ENCODE results near the gene YAP1.

Gene YAP1

DNA sequence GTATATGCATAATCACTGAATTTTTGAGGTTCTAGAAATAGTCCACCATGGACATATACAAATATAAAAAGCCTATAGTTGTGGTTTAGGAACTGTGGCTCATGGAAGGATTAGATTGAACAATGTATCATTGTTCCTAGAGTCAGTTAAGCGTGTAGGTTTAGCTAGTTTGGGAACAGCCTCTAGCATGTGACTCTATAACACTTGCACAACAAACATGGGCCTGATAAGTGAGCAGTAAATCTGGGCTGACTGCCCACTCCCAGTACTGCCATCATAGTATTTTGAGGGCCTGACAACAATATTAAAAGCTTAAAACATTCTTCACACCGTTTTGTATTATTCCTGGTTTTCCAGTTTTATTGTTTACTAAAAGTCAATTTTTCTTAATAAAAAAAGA, 47.0 kb downstream of the YAP1 start:
- Histone ChIP-seq H3K4me3 (ENCODE audit: low read length) (no peak overlapping the region), H3K4me1 (ENCODE audit: low read length) (no peaks in the 10 kb centered on the region), H3K27me3 (replicated peaks; ENCODE audit: insufficient read depth, low read length) (no peaks in the 10 kb centered on the region), H3K9ac (ENCODE audit: low read length) (no peak overlapping the region), H3K79me2 (ENCODE audit: low read length) (no peaks in the 10 kb centered on the region), H2AFZ (ENCODE audit: low read length) (no peak overlapping the region), H3K9me2 (replicated peaks; ENCODE audit: insufficient read depth, low read length) (no peaks in the 10 kb centered on the region), H3K9me3 (replicated peaks; ENCODE audit: insufficient read depth, low read length) (no peaks in the 10 kb centered on the region), H3K36me3 (replicated peaks; ENCODE audit: insufficient read depth, low read length) (no peaks in the 10 kb centered on the region), H3F3A (ENCODE audit: insufficient read depth, low read length) (no peaks in the 10 kb centered on the region), H3K27ac (ENCODE audit: low read length) (no peak overlapping the region), H3K4me2 (ENCODE audit: low read depth, low read length) (no peak overlapping the region), H4K20me1 (ENCODE audit: insufficient read depth, low read length) (no peaks in the 10 kb centered on the region)
- no peak for DNase-seq
- no peak for TF ChIP-seq EZH2 (optimal IDR thresholded peaks at IDR 0.05; ENCODE audit: low read depth, low read length)

DNA sequence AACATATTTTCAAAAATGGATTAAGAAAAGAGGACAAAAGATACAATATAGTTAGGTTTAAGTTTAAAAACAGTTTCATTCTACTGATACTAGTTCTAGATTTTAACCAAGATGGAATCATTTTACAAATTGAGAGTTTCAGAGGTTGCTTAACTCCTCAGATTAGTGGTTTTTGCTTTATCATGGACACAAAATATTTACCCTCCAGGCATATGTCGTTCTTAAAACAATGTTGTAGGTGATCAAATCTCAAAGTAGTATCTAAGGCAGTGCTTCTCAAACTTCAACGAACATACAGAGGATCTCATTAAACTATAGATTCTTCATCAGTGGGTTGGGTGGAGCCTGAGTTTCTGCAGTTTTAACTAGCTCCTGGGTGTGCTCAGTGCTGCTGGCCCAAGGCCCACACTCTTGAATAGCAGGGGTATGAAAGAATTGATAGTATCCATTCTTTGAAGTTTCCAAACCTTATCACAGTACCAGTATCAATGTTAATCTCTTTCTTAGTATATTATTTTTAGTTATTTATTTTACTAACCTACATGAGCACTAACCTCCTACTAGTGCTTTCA, 48.0 kb downstream of the YAP1 start:
- no peak for TF ChIP-seq EZH2 (optimal IDR thresholded peaks at IDR 0.05; ENCODE audit: low read depth, low read length)
- TF ChIP-seq EZH2phosphoT487 (IDR thresholded peaks at IDR 0.05; ENCODE audit: low read length) = no peak
- TF ChIP-seq, protein P1, sequence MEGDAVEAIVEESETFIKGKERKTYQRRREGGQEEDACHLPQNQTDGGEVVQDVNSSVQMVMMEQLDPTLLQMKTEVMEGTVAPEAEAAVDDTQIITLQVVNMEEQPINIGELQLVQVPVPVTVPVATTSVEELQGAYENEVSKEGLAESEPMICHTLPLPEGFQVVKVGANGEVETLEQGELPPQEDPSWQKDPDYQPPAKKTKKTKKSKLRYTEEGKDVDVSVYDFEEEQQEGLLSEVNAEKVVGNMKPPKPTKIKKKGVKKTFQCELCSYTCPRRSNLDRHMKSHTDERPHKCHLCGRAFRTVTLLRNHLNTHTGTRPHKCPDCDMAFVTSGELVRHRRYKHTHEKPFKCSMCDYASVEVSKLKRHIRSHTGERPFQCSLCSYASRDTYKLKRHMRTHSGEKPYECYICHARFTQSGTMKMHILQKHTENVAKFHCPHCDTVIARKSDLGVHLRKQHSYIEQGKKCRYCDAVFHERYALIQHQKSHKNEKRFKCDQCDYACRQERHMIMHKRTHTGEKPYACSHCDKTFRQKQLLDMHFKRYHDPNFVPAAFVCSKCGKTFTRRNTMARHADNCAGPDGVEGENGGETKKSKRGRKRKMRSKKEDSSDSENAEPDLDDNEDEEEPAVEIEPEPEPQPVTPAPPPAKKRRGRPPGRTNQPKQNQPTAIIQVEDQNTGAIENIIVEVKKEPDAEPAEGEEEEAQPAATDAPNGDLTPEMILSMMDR (IDR thresholded peaks at IDR 0.05; ENCODE audit: low read length) = no peak
- no peak overlapping the region for H3K27ac ChIP-seq (ENCODE audit: low read length)
- no peak overlapping the region for H3K4me2 ChIP-seq (ENCODE audit: low read depth, low read length)
- H3K27me3 ChIP-seq (replicated peaks; ENCODE audit: insufficient read depth, low read length) = no peaks in the 10 kb centered on the region
- no peak for DNase-seq
- H3K36me3 ChIP-seq (replicated peaks; ENCODE audit: insufficient read depth, low read length) = no peaks in the 10 kb centered on the region
- H4K20me1 ChIP-seq (ENCODE audit: insufficient read depth, low read length) = no peaks in the 10 kb centered on the region
- no peaks in the 10 kb centered on the region for H3K79me2 ChIP-seq (ENCODE audit: low read length)
- no peak overlapping the region for H3K4me3 ChIP-seq (ENCODE audit: low read length)
- H2AFZ ChIP-seq (ENCODE audit: low read length) = no peak overlapping the region
- H3F3A ChIP-seq (ENCODE audit: insufficient read depth, low read length) = no peaks in the 10 kb centered on the region
- H3K9me2 ChIP-seq (replicated peaks; ENCODE audit: insufficient read depth, low read length) = no peaks in the 10 kb centered on the region
- H3K9ac ChIP-seq (ENCODE audit: low read length) = no peak overlapping the region
- H3K4me1 ChIP-seq (ENCODE audit: low read length) = no peaks in the 10 kb centered on the region
- no peaks in the 10 kb centered on the region for H3K9me3 ChIP-seq (replicated peaks; ENCODE audit: insufficient read depth, low read length)

DNA sequence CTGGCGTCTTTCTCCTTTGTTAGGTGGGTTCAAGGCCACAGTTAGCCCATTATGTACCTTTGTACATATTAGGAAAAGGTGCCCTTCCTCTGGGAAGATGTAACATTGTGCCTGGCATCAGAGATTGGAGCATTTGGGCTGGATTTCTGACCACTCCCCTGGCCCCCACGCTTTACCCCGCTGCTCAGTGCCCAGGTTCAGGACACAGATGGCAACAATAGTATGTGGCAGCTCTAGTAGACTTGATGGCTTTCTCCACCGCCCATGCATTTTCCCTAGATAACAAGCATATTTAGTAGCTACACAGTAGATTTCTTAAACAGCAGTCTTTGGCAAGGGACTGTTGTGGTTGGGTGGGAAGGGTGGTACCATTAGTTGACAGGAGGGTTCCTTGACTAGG, 53.1 kb downstream of the YAP1 start:
- Histone ChIP-seq H3K36me3 (replicated peaks; ENCODE audit: insufficient read depth, low read length) (no peaks in the 10 kb centered on the region), H3K4me3 (ENCODE audit: low read length) (no peak overlapping the region), H3K4me1 (ENCODE audit: low read length) (no peaks in the 10 kb centered on the region), H3K79me2 (ENCODE audit: low read length) (no peaks in the 10 kb centered on the region), H4K20me1 (ENCODE audit: insufficient read depth, low read length) (no peaks in the 10 kb centered on the region), H3K9me3 (replicated peaks; ENCODE audit: insufficient read depth, low read length) (no peaks in the 10 kb centered on the region), H2AFZ (ENCODE audit: low read length) (no peak overlapping the region), H3K9me2 (replicated peaks; ENCODE audit: insufficient read depth, low read length) (no peaks in the 10 kb centered on the region), H3K27ac (ENCODE audit: low read length) (no peak overlapping the region), H3F3A (ENCODE audit: insufficient read depth, low read length) (no peaks in the 10 kb centered on the region), H3K9ac (ENCODE audit: low read length) (no peak overlapping the region), H3K4me2 (ENCODE audit: low read depth, low read length) (no peak overlapping the region), H3K27me3 (replicated peaks; ENCODE audit: insufficient read depth, low read length) (no peaks in the 10 kb centered on the region)
- TF ChIP-seq, protein P1 (IDR thresholded peaks at IDR 0.05; ENCODE audit: low read length) = no peak
- TF ChIP-seq EZH2 (optimal IDR thresholded peaks at IDR 0.05; ENCODE audit: low read depth, low read length) = no peak
- no peak for TF ChIP-seq EZH2phosphoT487 (IDR thresholded peaks at IDR 0.05; ENCODE audit: low read length)
- DNase-seq = no peak

DNA sequence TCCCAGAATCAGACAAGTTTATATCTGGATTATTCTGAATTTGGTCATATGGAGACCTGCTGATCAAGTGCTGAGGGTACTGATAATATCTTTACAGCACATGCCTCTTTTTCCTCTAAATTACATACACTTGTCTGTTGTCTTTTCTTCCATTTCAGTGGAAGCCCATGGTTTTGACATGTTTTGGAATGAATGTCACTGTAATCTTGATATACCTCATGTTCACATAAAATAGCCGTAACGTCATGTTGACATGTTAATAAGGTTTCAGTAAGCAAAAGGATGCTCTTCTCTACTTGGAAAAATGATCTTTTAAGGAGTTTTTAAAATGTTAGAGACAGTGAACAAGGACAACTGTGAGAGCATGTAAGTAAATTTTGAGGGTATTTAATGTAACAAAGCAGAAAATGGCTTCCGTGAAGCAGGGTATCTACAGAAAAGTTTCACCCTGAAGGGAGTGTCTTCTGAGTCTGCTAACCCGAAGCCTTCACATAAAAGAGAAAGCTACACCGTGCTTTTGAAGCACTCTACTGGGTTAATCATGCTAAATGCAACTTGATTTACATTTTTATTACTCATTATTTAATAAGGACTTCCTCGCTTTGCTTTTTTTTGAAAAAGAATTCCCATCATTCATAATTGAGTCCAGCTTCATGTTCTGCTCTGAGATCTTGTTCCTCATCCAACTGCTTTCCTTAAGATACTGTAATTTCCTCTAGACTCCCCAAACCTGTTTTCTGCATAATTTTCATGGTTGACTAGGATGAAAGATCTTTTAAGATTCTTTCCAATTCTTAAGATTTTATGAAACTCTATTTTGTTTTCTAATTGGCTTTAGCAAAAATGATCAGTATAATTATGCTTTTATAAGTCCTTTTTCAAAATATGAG, 56.2 kb downstream of the YAP1 start:
- no peaks in the 10 kb centered on the region for H3K9me2 ChIP-seq (replicated peaks; ENCODE audit: insufficient read depth, low read length)
- no peak overlapping the region for H3K4me2 ChIP-seq (ENCODE audit: low read depth, low read length)
- H3K27ac ChIP-seq (ENCODE audit: low read length) = no peak overlapping the region
- TF ChIP-seq, protein P1 (IDR thresholded peaks at IDR 0.05; ENCODE audit: low read length) = no peak
- TF ChIP-seq EZH2 (optimal IDR thresholded peaks at IDR 0.05; ENCODE audit: low read depth, low read length) = no peak
- TF ChIP-seq EZH2phosphoT487 (IDR thresholded peaks at IDR 0.05; ENCODE audit: low read length) = no peak
- no peak overlapping the region for H3K9ac ChIP-seq (ENCODE audit: low read length)
- H3K79me2 ChIP-seq (ENCODE audit: low read length) = no peaks in the 10 kb centered on the region
- no peaks in the 10 kb centered on the region for H4K20me1 ChIP-seq (ENCODE audit: insufficient read depth, low read length)
- no peaks in the 10 kb centered on the region for H3K27me3 ChIP-seq (replicated peaks; ENCODE audit: insufficient read depth, low read length)
- no peaks in the 10 kb centered on the region for H3K9me3 ChIP-seq (replicated peaks; ENCODE audit: insufficient read depth, low read length)
- DNase-seq = no peak
- no peak overlapping the region for H3K4me3 ChIP-seq (ENCODE audit: low read length)
- no peaks in the 10 kb centered on the region for H3F3A ChIP-seq (ENCODE audit: insufficient read depth, low read length)
- H2AFZ ChIP-seq (ENCODE audit: low read length) = no peak overlapping the region
- no peaks in the 10 kb centered on the region for H3K36me3 ChIP-seq (replicated peaks; ENCODE audit: insufficient read depth, low read length)
- no peaks in the 10 kb centered on the region for H3K4me1 ChIP-seq (ENCODE audit: low read length)

Data from MM.1S (cell line).